Measurements from ENCODE around the gene AADACL2.

The AADACL2 gene

GRCh38 chr3:151804267-151804666 lies 70.5 kb downstream of the AADACL2 start:
- DNase-seq (ENCODE audit: low read depth): no peak

- no peak for DNase-seq (ENCODE audit: low read depth)
Observed at GRCh38 chr3:151806838-151807237, 73.1 kb downstream of the AADACL2 start.

All from activated T-cell treated with anti-CD3 and anti-CD28 coated beads for 24 hours (primary cell).